ENCODE measurements around the gene VLDLR. TPM values are rescaled to one million over a fixed set of nuclear protein-coding genes. Genes with fewer than 3 reads are reported as not detected.
"Not testable (repeated sequence)": the region's sequence is repeated elsewhere in the genome, so short reads cannot be mapped to it uniquely, and the experiment has no call there.

VLDLR gene
- total RNA-seq, 1 donor from 2014 or later, result 2.7 TPM

DNA sequence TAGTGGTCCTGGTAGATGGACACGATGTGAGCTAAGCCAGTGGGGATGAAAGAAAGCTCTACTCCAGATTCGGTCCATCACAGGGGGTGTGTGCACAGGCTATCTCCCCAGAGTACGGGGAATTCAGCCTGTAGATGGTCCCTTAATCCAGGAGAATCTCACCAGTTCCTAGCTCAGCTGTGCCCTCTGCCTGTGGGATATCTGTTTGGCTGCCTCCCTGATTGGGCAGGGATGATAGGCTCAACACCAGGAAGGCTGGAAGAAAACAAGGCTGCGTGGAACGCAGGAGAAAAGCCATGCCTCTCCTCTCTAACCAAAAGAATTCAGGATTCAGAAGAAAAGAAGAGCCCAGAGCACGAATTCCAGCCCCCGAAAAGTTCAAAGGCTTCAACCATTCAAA lies 40.9 kb downstream of the VLDLR start:
- DNase-seq (ENCODE audit: low read depth, low spot score), result no peak

DNA sequence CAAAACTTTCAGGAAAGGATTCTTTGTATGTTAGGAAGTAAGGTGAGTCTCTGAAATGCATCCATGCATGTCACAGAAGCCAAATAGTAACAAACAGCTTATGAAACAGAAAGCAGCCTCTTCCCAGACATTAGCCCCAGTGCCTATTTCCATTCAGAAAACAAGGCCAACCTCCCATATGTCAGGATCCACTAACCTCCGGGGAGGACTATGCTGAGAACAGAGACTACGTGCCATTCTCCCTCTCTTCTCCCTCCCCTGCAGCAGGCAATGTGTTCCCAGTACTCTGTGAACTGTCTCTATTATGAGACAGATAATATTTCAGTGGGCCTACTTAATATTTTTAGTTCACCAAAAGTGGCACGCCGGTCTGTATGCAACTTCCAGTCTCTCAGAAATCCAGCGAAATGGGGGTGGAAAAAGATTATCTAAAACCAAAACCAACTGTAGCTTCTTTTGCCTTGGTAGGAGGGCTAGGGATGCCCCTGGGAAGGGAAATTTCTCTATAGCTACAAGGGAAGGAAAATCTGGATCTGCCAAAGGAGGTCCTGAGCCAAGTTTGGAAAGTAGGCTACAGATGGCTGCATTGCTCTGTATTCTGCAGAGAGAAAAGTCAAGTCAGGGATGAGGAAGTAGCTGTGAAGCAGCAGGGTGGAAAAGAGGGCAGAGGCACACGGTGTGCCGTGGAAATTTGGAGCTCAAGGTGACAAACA lies 42.0 kb downstream of the VLDLR start:
- no peak for DNase-seq (ENCODE audit: low read depth, low spot score)

DNA sequence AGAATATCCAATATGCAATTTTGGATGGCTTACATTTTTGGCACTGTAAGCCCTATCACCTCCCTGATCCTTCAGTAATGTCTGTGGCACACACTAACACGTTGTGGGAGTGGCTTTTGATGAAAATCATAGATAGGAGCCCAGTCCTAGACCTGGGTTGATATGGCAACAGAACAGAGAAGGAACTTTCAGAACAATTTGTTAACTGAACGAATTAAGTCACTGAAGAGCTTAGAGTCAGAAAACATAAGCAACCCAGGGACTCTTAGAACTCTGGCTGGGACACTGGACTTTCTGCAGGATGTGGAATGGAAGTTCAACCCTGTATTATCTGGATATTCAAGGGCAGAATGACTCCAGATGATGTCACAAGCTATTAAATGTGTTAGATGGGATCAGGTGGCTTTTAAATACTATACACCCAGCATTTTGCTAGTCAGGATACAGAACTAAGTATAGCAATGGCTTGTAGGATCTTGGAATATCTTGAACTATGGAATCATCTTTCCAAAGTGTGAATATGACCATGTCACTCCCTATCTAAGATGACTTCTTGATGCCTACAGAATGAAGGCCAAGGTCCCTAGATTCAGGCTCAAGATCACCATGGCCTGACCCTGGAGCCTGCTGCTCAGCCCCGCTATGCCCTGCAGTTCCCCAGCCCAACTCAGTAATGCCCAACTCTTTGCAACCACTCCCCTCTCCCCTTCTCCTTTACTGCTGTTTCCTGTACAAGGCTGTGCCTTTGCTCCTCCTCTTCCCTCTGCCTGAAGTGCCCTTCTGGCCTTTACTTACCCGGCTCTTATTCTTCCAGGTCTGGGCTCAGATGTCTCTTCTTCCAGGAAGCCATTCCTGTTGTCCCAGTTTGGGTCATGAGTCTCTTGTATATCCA lies 42.8 kb downstream of the VLDLR start:
- DNase-seq (ENCODE audit: low read depth, low spot score), result no peak

DNA sequence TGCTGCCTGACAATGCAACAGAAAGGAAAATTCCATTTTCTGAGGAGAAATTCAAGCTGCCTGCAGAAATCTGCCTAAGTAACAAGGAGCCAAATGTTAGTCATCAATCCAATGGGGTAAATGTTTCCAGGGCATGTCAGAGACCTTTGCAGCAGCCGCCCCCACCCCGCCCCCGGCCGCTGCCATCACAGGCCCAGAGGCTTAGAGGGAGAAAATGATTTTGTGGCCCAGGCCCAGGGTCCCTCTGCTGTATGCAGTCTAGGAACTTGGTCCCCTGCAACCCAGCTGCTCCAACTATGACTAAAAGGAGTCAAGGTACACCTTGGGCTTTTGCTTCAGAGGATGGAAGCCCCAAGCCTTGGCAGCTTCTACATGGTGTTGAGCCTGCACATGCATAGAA lies 45.0 kb downstream of the VLDLR start:
- no peak for DNase-seq (ENCODE audit: low read depth, low spot score)

DNA sequence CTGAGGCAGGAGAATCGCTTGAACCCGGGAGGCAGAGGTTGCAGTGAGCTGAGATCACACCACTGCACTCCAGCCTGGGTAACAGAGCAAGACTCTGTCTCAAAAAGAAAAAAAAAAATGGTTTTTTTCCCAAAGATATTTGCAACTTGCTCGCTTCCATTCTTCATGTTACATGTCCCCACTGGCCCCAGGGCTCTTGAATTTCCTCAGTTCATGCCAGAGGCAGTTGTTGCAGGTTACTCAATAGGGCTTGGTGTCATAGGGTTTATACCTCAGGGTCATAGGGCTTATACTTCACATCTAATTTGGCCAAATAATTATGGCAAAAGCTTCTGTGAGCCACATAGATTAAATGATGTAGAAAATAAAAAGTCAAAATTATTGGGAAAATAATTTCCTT lies 51.6 kb downstream of the VLDLR start:
- DNase-seq (ENCODE audit: low read depth, low spot score), result no peak

DNA sequence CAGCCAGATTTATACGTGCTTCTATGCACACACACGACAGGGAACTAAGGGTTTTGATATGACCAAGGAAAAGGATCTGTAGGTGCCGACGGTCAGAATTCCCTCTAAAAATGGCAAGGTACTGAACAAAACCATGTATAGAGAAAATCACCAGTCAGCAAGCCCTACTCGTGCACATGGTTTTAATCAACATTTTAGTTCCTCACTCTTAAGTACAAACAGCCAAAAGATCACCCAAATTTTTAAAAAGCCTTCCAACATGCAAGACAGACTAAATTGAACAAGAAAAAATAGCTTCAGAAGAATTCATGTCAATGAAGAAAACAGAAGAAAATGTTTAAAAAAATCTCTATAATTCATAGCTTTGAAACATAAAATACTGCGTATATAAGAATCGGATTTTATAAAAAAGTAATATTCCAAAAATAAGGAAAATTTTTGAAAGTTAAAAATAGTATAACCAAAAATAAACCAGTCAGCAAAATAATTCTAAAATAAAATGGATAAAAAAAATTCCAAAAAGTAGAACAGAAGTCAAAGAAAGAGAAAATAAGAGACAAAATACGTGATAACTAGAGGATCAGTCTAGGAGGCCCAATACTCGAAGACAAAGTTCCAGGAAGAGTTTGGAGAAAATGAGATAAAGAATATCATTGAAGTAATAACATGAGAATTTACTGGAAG lies 52.7 kb downstream of the VLDLR start:
- no peak for DNase-seq (ENCODE audit: low read depth, low spot score)

DNA sequence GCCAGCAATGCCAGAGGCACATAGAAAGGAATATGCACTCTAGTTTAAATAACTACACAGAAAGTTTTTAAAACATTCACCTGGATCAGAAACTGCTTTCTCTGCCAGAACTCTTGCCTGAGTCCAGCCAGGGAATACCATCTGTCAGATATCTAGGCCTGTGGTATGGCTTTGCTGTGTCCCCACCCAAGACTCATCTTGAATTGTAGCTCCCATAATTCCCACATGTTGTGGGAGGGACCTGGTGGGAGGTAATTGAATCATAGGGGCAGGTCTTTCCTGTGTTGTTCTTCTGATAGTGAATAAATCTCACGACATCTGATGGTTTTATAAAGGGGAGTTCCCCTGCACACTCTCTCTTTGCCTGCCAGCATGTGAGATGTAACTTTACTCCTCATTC lies 54.2 kb downstream of the VLDLR start:
- no peak for DNase-seq (ENCODE audit: low read depth, low spot score)

DNA sequence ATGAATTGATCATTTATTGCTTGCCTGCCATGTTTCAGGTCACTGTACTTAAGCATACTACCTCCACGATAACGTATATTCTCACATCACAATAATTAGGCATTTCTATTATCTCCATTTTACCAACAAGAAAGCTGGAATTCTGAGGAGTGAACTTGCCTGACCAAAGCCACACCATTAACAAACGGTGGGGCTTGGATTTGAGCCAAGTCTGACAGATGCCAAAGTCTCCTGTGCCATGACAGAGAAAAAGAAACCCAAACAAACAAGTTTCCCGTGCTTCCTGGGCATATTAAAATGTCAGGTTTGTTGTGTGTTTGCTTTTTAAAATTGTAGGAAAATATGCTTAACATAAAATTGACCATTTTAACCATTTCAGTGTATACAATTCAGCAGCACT lies 54.9 kb downstream of the VLDLR start:
- DNase-seq (ENCODE audit: low read depth, low spot score), result no peak

DNA sequence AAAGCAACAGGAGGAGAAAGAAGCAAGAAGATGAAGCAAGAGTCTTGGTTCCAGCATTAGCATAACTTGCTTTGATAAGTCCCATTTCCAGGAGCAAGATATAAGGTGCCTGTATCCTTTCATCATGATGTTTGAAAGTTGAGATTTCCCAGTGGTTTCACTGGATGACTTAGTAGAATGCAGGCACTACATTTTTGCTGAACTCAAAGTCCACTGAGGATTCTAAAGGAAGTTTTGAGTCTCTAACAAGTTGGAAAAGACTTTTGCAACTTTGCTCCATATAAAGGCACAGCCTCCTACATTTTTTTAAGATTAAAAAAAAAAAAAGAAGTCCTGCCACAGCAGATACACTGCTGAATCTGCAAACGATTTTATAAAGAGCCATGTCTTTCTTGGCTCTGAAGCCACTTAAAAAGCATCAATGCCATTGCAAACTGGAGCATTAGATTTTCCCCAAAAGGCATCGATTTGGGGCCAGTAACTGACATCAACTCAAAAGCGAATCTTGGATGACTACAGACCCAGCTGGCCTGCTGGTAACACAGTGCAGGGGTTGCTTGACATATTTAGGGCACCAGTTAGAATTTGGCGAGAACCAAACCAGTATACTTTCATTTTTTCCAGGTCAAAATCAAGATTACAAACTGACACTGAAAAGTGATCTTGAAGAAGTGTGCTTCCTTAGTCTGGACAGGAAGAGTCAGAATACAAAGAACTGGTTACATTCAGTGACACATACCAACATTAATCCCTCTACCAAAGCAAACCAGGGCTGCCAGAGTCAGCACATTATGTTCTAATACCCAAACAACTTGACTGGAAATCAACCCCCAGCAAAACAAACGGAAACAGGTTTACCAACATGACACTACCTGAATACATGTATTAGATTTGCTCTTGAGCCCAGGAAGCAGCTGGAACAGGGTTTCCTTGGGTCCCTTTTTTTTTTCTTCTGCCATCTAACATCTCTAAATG lies 56.6 kb downstream of the VLDLR start:
- no peak for DNase-seq (ENCODE audit: low read depth, low spot score)

DNA sequence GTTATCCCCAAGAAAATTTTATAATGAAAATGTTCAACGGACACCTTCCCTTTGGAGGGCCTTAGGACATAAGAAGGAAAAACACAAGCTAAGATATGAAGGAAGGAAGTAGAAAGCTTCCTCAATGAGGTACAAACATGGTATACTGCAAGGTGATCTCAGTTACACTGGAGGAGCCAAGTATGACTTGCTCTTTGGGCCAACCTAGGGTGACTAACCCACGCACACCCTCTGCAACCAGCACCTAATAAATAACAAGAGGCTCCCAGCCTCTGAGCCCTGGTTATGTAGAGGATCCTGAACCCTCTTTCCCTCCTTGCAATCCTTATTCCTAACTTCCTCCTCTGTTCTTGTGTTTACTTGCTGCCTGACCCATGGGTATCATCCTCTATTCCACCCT lies 57.4 kb downstream of the VLDLR start:
- no peak for DNase-seq (ENCODE audit: low read depth, low spot score)

DNA sequence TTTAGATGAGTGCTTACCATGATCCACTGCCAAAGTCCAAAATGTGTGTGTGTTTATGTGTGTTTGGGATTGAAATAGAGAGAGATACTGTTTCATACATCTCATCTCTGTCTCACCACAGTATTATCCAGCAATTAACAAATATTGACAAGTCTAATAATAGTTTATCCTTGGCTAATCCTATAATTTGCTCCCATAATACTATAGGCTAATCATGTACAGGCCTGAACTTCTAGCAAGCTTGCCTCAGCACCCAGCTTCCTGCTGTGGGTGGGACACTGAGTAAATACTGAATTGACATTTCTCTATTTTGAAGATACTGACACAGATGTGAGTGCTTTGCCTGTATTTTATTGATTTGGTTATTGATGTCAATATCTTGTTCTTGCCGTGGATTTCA lies 60.4 kb downstream of the VLDLR start:
- no peak for DNase-seq (ENCODE audit: low read depth, low spot score)

DNA sequence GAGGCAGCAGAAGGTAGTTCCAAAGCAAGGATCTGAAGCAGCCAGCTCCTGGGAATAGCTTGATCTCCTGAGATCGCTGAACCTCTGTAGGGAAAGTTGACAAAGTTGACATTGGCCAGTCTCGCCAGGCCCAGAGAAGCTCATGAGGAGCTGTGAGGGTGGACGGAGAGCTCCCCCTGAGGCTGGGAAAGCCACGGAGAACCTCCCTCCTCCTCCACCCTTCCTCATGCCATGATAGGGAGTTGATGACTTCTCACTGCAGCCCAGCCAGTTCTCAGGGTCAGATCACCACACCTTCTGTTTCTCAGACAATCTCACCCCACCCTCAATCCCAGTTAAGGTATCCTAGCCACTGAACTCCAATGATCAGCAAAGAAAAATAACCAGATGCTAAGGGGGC lies 65.3 kb downstream of the VLDLR start:
- no peak for DNase-seq (ENCODE audit: low read depth, low spot score)

DNA sequence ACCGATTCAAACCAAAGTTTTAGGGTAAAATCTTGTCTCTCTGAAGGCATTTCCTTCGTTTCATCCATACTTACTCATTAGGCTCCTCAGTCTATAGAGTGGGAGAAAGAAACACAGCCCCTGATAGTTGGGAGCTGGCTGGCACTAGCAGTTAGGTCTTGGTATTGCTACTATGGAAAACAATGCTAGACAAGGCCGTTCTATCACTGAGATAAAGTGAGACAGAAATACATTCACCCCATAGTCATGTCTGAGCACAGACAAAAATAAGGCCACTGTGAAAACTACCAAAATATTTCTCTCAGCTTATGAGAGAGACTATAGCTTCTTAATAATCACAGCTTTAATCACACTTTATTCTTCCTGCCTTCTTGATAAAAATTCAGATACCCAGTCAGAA lies 67.0 kb downstream of the VLDLR start:
- DNase-seq (ENCODE audit: low read depth, low spot score), result no peak

DNA sequence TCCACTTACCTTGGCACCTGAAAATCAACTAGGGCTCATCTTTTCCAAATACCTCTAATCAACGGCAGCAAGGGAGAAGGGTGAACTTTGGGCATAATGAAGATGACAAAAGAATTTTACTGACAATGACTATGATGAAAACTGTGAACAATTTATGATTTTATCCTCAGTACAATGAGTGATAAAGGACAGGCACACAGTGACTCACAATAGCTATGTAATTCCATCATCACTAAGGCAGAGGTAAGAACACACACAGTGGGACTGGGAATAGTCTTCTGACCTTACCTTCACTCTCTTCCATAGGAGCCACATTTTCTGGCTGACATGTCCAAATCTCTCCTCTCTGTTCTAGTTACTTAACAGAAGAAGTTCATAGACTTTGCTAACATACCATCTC lies 69.6 kb downstream of the VLDLR start:
- no peak for DNase-seq (ENCODE audit: low read depth, low spot score)

DNA sequence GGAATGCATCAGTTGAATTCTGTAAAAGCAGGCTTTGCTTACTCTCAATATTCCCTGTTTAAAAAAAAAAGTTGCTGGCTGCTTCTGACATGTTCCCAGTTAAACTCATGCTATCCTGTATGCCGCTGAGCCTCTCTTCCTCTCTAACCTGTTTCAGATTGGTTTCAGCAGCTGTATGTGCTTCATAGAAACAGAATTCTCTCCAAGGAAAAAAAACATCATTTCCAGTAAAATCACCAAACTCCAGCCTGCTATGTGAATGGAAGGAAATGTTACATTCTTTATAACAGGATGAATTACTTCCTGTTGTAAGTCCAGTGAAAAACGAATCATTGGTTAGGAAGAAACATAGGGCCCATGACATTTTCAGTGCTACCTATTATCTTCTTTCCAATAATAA lies 70.0 kb downstream of the VLDLR start:
- DNase-seq (ENCODE audit: low read depth, low spot score), result peak; percentile 64

DNA sequence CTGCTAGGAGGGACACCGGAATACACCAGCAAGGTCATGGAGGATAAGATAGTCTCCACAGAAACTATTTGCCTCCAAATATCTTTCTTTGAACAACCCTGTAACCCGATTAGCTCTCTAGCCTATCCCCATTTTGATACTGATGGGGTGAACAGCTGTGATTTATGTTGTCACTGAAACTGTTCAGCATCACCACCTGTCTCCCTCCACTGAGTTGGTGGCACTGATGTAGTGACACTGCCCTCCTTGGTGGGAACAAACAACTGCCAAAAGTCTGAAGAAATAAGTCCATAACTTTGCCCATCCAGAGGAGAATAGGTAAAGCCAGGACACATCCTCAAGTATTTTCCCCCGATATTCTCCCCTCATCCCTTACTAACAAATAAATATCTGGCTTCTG lies 71.5 kb downstream of the VLDLR start:
- no peak for DNase-seq (ENCODE audit: low read depth, low spot score)

DNA sequence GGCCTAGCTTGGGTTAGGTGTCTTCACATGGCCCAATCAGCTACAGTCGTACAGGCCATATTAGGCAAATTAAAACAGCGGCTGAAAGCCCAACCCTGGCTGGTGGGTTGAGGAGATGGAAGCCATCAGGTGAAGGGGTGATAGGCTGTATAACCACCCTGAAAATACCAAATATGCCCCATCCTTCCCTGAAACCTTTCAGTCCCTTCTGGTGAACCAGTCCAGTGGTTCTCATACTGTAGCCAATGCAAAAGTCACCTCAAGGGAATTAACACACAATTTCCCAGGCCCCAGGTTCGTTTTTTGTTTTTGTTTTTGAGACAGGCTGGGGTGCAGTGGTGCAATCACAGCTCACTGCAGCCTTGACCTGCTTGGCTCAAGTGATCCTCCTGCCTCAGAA lies 75.9 kb downstream of the VLDLR start:
- DNase-seq (ENCODE audit: low read depth, low spot score), result no peak

DNA sequence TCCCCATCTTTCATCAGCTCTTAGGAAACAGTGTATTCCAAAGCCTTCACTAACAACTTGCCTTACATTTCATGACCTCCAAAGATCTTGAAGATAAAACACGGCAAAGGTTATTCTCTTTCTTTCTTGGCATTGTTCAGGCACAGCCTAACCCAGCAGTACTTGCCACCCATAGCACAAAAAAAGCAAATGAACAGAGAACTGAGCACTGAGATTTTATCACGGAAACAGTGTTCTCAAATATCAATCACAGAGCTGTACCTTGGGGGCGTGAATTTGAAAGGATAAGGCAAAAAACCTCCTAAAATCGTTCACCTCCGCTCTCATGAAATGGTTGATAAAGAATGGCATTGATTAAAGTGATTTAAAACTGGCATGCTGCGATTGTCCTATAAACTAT lies 78.8 kb downstream of the VLDLR start:
- DNase-seq (ENCODE audit: low read depth, low spot score), result no peak

DNA sequence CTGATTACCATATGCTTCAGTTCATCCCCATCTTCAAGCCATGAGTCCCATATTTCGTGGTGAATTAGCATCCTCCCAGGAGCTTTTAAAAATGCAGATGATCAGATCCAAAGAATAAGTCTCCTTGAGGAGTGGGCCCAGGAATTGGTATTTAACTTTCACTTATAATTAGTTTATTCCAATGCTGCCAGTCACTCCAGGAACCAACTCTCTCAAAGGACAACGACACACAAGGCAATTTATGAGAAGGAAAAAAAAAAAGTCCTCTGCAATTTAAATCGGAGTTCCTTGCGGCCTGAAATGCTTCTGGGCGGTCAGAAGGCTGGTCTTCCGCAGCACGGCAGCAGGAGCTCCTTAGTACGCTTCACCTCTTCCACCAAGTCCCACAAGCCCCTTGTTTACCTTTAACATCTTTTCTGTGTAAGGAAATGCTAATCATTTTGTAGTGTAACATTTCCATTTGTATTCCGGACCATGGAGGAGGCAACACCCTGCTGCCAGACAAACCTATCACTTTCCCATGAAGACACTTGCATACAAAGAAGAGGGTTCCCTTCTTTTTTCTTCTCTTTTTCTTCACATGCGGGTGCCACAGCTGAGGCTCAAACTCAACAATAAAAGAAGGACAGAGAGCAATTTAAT lies 79.4 kb downstream of the VLDLR start:
- DNase-seq (ENCODE audit: low read depth, low spot score), result no peak

DNA sequence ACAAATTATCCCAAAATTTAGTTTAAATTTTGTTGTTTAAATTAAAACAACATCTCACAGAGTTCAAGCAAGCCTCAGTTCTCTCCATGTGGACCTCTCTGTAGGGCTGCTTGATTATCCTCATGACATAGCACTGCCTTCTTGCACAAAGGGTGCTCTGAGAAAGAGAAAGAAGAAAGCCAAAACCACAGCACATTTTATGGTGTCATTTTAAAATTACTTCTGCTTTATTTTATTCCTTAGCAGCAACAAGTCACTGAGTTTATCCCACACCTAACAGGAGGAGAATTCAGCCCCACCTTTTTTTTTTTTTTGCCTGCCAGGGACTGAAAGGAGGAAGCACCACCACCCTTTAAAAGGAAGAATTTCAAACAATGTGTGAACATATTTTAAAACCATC lies 82.9 kb downstream of the VLDLR start:
- no peak for DNase-seq (ENCODE audit: low read depth, low spot score)

DNA sequence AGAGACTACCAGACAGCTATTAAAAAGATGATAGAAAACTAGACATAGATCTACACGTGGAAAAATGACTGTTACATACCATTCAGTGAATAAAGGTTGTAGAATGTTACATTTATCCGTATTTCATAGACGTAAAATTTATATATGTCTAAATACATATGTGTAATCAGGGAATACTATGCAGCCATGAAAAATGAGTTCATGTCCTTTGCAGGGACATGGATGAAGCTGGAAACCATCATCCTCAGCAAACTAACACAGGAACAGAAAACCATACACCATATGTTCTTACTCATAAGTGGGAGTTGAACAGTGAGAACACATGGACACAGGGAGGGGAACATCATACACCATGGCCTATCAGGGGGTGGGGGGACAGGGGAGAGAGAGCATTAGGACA lies 85.7 kb downstream of the VLDLR start:
- not testable (repeated sequence) for DNase-seq (ENCODE audit: low read depth, low spot score)
